Epithelial cell of proximal tubule (primary cell): ENCODE measurements around the gene CD151. TPM values are rescaled to one million over a fixed set of nuclear protein-coding genes. Genes with fewer than 3 reads are reported as not detected.
A peak's percentile ranks its signal among the peaks of the same experiment; 100 is the strongest.

Experiments
- DNase-seq: peaks from one replicate; pipeline ENCODE4 v3.0.0-alpha.2; 2011; ENCODE audit warnings: low read depth
- H3K4me3 ChIP-seq: 2 replicates; pipeline ENCODE4 v1.5.1; 2011; ENCODE audit warnings: low read depth, mild to moderate bottlenecking, low read length
- total RNA-seq: library from RNA; depleted of rRNA; stranded (reverse); fragments of >200 nt; gene quantifications from 2 replicates; pipeline ENCODE4 v1.2.3, GENCODE V29; 2015
- TF ChIP-seq, protein P1 (sequence below): conservative IDR thresholded peaks from 2 replicates; pipeline ENCODE4 v1.5.1; 2012; ENCODE audit warnings: low read depth, mild to moderate bottlenecking, low read length

CD151 gene
- total RNA-seq, 1 donor from 2014 or later: 538 TPM

GRCh38 chr11:850775-851763, 18.3 kb downstream of the CD151 start:
- TF ChIP-seq, protein P1, sequence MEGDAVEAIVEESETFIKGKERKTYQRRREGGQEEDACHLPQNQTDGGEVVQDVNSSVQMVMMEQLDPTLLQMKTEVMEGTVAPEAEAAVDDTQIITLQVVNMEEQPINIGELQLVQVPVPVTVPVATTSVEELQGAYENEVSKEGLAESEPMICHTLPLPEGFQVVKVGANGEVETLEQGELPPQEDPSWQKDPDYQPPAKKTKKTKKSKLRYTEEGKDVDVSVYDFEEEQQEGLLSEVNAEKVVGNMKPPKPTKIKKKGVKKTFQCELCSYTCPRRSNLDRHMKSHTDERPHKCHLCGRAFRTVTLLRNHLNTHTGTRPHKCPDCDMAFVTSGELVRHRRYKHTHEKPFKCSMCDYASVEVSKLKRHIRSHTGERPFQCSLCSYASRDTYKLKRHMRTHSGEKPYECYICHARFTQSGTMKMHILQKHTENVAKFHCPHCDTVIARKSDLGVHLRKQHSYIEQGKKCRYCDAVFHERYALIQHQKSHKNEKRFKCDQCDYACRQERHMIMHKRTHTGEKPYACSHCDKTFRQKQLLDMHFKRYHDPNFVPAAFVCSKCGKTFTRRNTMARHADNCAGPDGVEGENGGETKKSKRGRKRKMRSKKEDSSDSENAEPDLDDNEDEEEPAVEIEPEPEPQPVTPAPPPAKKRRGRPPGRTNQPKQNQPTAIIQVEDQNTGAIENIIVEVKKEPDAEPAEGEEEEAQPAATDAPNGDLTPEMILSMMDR: peak; percentile 36
- no peak for DNase-seq
- no peak overlapping the region for H3K4me3 ChIP-seq

DNA sequence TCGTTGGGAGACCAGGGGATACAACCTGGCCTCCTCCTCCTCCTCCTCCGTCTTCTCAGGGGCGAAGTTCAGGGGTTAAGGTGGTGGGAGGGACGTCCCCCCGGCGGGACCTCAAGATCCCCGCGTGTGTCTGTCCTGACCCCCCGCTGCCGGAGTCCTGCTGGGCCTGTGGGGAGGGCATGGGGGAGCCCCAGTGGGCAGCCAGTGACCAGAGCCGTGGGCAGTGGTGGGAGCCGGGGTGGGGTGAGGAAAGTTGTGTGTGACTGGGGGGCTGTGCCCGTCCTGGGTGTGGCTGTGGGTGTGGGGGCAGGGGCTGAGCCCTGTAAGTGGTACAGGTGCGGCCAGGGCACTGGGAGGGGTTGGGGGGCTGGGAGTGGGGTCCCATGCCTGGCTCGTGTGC, 20.0 kb downstream of the CD151 start:
- no peak overlapping the region for H3K4me3 ChIP-seq
- TF ChIP-seq, protein P1: no peak
- DNase-seq: no peak

GRCh38 chr11:853682-854448, 21.1 kb downstream of the CD151 start:
- no peak overlapping the region for H3K4me3 ChIP-seq
- TF ChIP-seq, protein P1: no peak
- DNase-seq: no peak

GRCh38 chr11:854601-855329, 22.0 kb downstream of the CD151 start:
- TF ChIP-seq, protein P1: no peak
- DNase-seq: no peak
- no peak overlapping the region for H3K4me3 ChIP-seq

GRCh38 chr11:855330-855674, 22.6 kb downstream of the CD151 start:
- DNase-seq: no peak
- no peak overlapping the region for H3K4me3 ChIP-seq
- TF ChIP-seq, protein P1: no peak

DNA sequence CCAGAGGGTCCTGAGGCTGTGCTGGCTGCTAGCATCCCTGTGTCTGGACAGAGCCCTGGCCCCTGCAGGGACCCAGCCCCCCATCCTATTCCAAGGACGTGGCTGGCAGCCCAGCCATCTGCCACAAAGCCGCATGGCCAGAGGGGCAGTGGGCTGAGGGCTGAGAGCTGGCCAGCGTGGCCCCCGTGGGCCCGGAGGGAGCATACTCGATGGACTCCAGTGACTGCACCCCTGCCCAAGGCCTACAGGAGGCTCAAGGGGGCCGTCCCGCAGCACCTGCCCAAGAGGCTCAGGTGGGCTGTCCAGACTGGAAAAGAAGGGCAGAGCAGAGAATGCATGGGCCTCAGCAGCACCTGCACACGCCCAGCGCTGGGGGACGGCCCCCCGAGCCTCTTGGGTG, 23.0 kb downstream of the CD151 start:
- H3K4me3 ChIP-seq: no peak overlapping the region
- no peak for DNase-seq
- TF ChIP-seq, protein P1: no peak
